Erythroblast (primary cell): ENCODE measurements around the gene TRABD2B.

Experiments used
- GATA1 ChIP-seq: IDR thresholded peaks from 2 replicates; pipeline ENCODE4 v1.6.1; 2011; ENCODE audit warnings: low read depth, mild to moderate bottlenecking, control low read depth, low read length, moderate library complexity
- POLR2A ChIP-seq: IDR thresholded peaks from 2 replicates; pipeline ENCODE4 v1.6.1; 2011; ENCODE audit warnings: mild to moderate bottlenecking, low read length

DNA sequence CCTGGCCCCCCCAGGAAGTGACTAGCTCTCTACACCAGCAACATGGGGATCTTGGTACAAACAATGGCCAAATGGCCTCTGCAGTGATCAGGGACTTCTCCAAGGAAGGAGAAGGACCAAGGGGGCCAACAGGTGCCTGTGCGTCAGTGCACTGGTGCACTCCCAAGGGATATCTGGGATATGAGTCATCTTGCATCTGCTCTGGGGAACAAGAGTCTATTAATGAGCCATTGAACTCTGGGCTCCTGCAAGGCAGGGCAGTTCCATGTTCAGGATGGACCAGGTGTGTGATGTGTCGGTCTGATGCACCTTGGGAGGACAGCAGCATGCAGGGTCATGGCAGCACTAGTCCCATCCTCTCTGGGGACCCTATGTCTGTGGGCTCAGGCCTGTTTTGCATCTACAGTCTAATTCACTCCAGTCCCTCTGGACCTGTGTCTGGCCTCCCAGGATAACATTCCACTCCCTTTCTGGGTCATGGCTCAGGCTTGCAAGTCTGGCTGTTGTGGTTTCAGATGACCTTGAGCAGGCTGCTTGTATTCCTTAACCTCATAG is 125.3 kb downstream of the TRABD2B start:
- TF ChIP-seq POLR2A (no peak), GATA1 (no peak)
